MM.1S (cell line): Measurements from ENCODE around the gene WEE1.

Experiments
- DNase-seq: peaks from one replicate; pipeline ENCODE4 v3.0.0-alpha.2; 2015
- H2AFZ ChIP-seq: fragments of 300-600 bp; sonication (generic); 2 replicates; pipeline ENCODE4 v1.6.0; 2016; ENCODE audit warnings: antibody characterized with exemption, low read length
- H3F3A ChIP-seq: fragments of 300-600 bp; sonication (generic); 2 replicates; pipeline ENCODE4 v1.6.1; 2016; ENCODE audit warnings: mild to moderate bottlenecking, antibody characterized with exemption, low read length, moderate library complexity, mixed read lengths; ENCODE audit not compliant: insufficient read depth
- H3K27ac ChIP-seq: fragments of 300-600 bp; sonication (generic); 2 replicates; pipeline ENCODE4 v1.5.1; 2016; ENCODE audit warnings: mild to moderate bottlenecking, low read length
- H3K27me3 ChIP-seq: fragments of 300-600 bp; sonication (generic); replicated peaks from 2 replicates; pipeline ENCODE4 v1.6.0; 2016; ENCODE audit warnings: low read length; ENCODE audit not compliant: insufficient read depth
- H3K36me3 ChIP-seq: fragments of 300-600 bp; sonication (generic); replicated peaks from 2 replicates; pipeline ENCODE4 v1.6.1; 2016; ENCODE audit warnings: mild to moderate bottlenecking, low read length, mixed read lengths; ENCODE audit not compliant: insufficient read depth
- H3K4me1 ChIP-seq: fragments of 300-600 bp; sonication (generic); 2 replicates; pipeline ENCODE4 v1.6.1; 2016; ENCODE audit warnings: low read length, mixed read lengths
- H3K4me2 ChIP-seq: fragments of 300-600 bp; sonication (generic); 2 replicates; pipeline ENCODE4 v1.6.0; 2016; ENCODE audit warnings: low read depth, low read length
- H3K4me3 ChIP-seq: fragments of 300-600 bp; sonication (generic); 2 replicates; pipeline ENCODE4 v1.5.1; 2016; ENCODE audit warnings: low read length, mixed read lengths
- H3K79me2 ChIP-seq: fragments of 300-600 bp; sonication (generic); 2 replicates; pipeline ENCODE4 v1.6.1; 2016; ENCODE audit warnings: mixed run types, low read length, mixed read lengths
- H3K9ac ChIP-seq: fragments of 300-600 bp; sonication (generic); 2 replicates; pipeline ENCODE4 v1.6.1; 2016; ENCODE audit warnings: low read length, mixed read lengths
- H3K9me2 ChIP-seq: fragments of 300-600 bp; sonication (generic); replicated peaks from 2 replicates; pipeline ENCODE4 v1.6.1; 2016; ENCODE audit warnings: mild to moderate bottlenecking, low read length, mixed read lengths; ENCODE audit not compliant: insufficient read depth
- H3K9me3 ChIP-seq: fragments of 300-600 bp; sonication (generic); replicated peaks from 2 replicates; pipeline ENCODE4 v1.6.1; 2016; ENCODE audit warnings: mild to moderate bottlenecking, low read length, mixed read lengths; ENCODE audit not compliant: insufficient read depth
- H4K20me1 ChIP-seq: fragments of 300-600 bp; sonication (generic); 2 replicates; pipeline ENCODE4 v1.6.1; 2016; ENCODE audit warnings: mild to moderate bottlenecking, low read length, moderate library complexity, mixed read lengths; ENCODE audit not compliant: insufficient read depth
- EZH2 ChIP-seq: fragments of 300-600 bp; sonication (generic); optimal IDR thresholded peaks from 2 replicates; pipeline ENCODE3; 2017; ENCODE audit warnings: low read depth, mild to moderate bottlenecking, antibody characterized with exemption, low read length, mixed read lengths
- EZH2phosphoT487 ChIP-seq: fragments of 300-600 bp; sonication (generic); IDR thresholded peaks from 2 replicates; pipeline ENCODE4 v1.6.1; 2018; ENCODE audit warnings: antibody characterized with exemption, low read length
- TF ChIP-seq, protein P1 (sequence below): fragments of 300-600 bp; sonication (generic); IDR thresholded peaks from 2 replicates; pipeline ENCODE4 v1.5.1; 2016; ENCODE audit warnings: antibody characterized with exemption, low read length, mixed read lengths

Gene WEE1

DNA sequence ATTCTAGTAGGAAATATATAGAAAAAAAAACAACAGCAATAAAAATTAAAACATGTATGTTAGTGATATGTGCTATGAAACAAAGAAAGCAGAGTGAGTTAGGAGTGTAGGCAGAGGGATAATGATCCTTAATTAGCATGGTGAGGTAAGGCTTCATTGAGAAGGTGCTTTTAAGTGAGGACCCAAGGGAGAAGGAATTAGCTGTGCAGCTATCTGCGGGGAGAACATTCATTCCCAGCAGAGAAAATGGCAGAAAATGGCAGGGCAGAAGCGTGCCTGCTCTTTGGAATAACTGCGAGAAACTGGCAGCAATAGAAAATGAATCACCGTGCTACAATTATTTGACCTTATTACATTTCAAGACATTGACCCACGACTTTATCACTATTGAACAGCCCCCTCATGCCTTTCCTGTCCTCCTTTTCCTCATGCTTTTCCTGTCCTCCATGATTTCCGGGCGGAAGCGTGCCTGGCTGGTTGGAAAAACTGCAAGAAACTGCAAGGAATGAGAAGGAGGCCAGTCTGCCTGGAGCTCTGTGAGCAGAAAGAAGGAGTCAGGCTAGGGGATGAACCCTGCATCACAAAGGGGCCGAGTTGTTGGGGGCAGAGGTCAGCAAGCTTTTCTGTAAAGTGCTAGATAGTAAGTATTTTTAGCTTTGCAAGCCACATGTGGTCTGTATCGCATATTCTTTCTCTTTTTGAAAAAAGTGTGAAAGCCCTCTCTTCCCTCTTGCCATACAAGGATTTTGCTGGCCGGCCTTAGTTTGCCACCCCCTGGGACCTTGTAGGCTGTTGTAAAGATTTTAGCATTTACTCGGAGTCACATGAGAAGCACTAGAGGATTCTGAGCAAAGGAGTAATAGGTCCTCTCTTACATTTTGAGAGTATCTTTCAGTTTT, 53.3 kb downstream of the WEE1 start:
- Histone ChIP-seq H3K79me2 (no peaks in the 10 kb centered on the region), H3K27ac (no peak overlapping the region), H3K9me2 (no peaks in the 10 kb centered on the region), H3K9ac (no peak overlapping the region), H3K4me3 (no peak overlapping the region), H3K27me3 (no peaks in the 10 kb centered on the region), H3K4me2 (no peak overlapping the region), H3F3A (no peaks in the 10 kb centered on the region), H3K36me3 (no peaks in the 10 kb centered on the region), H4K20me1 (no peaks in the 10 kb centered on the region), H3K9me3 (no peaks in the 10 kb centered on the region), H3K4me1 (no peaks in the 10 kb centered on the region), H2AFZ (no peak overlapping the region)
- DNase-seq = no peak
- TF ChIP-seq, protein P1, sequence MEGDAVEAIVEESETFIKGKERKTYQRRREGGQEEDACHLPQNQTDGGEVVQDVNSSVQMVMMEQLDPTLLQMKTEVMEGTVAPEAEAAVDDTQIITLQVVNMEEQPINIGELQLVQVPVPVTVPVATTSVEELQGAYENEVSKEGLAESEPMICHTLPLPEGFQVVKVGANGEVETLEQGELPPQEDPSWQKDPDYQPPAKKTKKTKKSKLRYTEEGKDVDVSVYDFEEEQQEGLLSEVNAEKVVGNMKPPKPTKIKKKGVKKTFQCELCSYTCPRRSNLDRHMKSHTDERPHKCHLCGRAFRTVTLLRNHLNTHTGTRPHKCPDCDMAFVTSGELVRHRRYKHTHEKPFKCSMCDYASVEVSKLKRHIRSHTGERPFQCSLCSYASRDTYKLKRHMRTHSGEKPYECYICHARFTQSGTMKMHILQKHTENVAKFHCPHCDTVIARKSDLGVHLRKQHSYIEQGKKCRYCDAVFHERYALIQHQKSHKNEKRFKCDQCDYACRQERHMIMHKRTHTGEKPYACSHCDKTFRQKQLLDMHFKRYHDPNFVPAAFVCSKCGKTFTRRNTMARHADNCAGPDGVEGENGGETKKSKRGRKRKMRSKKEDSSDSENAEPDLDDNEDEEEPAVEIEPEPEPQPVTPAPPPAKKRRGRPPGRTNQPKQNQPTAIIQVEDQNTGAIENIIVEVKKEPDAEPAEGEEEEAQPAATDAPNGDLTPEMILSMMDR = no peak

DNA sequence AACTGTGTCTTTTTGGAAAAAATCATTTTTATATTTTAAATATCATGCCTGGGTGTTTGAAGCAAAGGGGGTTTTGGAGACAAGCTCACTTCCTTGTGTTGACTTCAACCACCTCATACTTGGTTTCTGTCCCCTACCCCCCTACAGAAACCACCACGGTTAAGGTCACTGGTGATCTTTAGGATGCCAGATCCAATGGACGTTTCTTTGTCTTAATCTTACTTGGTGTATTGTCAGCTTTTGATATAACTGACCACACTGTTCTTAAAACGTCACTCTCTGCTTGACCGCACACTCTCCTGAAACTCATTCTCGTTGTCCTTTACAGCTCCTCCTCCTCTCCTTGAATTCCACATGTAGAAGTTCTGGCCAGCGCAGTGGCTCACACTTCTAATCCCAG, 55.6 kb downstream of the WEE1 start:
- no peak for DNase-seq
- Histone ChIP-seq H3K27ac (no peak overlapping the region), H2AFZ (no peak overlapping the region)

DNA sequence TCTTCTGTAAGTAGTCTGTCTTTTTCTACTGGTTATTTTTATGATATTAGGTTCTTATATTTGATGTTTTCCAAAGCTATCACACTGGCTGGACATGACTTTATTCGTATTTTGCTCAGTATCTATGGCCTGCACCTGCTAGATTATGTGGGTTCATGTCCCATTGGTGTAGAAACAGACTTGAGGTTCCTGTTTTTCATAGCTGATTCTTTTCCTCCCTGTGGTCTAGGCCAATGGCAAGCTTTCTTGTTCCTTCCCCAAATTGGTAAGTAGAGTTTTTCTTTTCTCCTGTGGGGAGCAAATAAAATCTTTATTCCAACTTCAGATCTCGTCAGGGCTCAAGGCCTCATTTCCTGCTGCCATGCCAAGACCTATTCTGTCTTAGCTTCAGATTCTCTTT, 60.2 kb downstream of the WEE1 start:
- Histone ChIP-seq H3K9me2 (no peaks in the 10 kb centered on the region), H3K9ac (no peak overlapping the region), H2AFZ (no peak overlapping the region), H3K27ac (no peak overlapping the region), H3K9me3 (no peaks in the 10 kb centered on the region), H4K20me1 (no peaks in the 10 kb centered on the region), H3K4me1 (no peaks in the 10 kb centered on the region), H3K79me2 (no peaks in the 10 kb centered on the region), H3F3A (no peaks in the 10 kb centered on the region), H3K27me3 (no peaks in the 10 kb centered on the region), H3K4me3 (no peak overlapping the region), H3K4me2 (no peak overlapping the region), H3K36me3 (no peaks in the 10 kb centered on the region)
- no peak for DNase-seq
- TF ChIP-seq EZH2phosphoT487 (no peak), EZH2 (no peak)
- TF ChIP-seq, protein P1 = no peak

More for the DNA sequence above, 55.6 kb downstream of the WEE1 start:
- Histone ChIP-seq H3K4me3 (no peak overlapping the region), H3K79me2 (no peaks in the 10 kb centered on the region), H3K4me1 (no peaks in the 10 kb centered on the region), H4K20me1 (no peaks in the 10 kb centered on the region), H3F3A (no peaks in the 10 kb centered on the region), H3K9ac (no peak overlapping the region), H3K4me2 (no peak overlapping the region), H3K9me3 (no peaks in the 10 kb centered on the region), H3K36me3 (no peaks in the 10 kb centered on the region), H3K9me2 (no peaks in the 10 kb centered on the region), H3K27me3 (no peaks in the 10 kb centered on the region)
- TF ChIP-seq, protein P1 = no peak
- no peak for TF ChIP-seq EZH2
- no peak for TF ChIP-seq EZH2phosphoT487
